Keratinocyte (primary cell): ENCODE results near the gene PLEKHJ1. TPM values are rescaled to one million over a fixed set of nuclear protein-coding genes. Genes with fewer than 3 reads are reported as not detected.
A peak's percentile ranks its signal among the peaks of the same experiment; 100 is the strongest.

Experiments
- DNase-seq: peaks from one replicate; pipeline ENCODE4 v3.0.0-alpha.2; 2011; ENCODE audit warnings: low read depth, missing footprints, low spot score
- FAIRE-seq: peaks from 2 replicates; lab custom pipeline; 2011; peaks lifted over from hg19 to GRCh38; lab: Jason Lieb, UNC
- H2AFZ ChIP-seq: 2 replicates; pipeline ENCODE4 v1.6.0; 2012; ENCODE audit warnings: low read length, control low read depth, inconsistent platforms; ENCODE audit not compliant: control insufficient read depth
- H3K27ac ChIP-seq: 2 replicates; pipeline ENCODE4 v1.5.1; 2011; ENCODE audit warnings: low read length; ENCODE audit not compliant: control insufficient read depth, insufficient read depth
- H3K27me3 ChIP-seq: 3 replicates; pipeline ENCODE4 v1.6.0; 2011; ENCODE audit warnings: low read length; ENCODE audit not compliant: control insufficient read depth, insufficient read depth; ENCODE audit errors: extremely low read depth
- H3K36me3 ChIP-seq, 2 experiments: 2 replicates in 1 of 2; 3 replicates in 1 of 2; pipeline ENCODE4 v1.5.1; 2011; ENCODE audit warnings: low read length in 2 of 2, mild to moderate bottlenecking in 1 of 2; ENCODE audit not compliant: control insufficient read depth in 2 of 2, insufficient read depth in 2 of 2; ENCODE audit errors: extremely low read depth in 1 of 2
- H3K4me1 ChIP-seq: 3 replicates; pipeline ENCODE4 v1.5.1; 2011; ENCODE audit warnings: low read length; ENCODE audit not compliant: control insufficient read depth, insufficient read depth; ENCODE audit errors: extremely low read depth
- H3K4me2 ChIP-seq: 3 replicates; pipeline ENCODE4 v1.6.0; 2011; ENCODE audit warnings: low read depth, low read length; ENCODE audit not compliant: control insufficient read depth, insufficient read depth; ENCODE audit errors: extremely low read depth
- H3K4me3 ChIP-seq, 3 experiments: fragments of 200-600 bp in 1 of 3; sonication (generic) in 1 of 3; 2 replicates in 2 of 3; 3 replicates in 1 of 3; pipeline ENCODE4 v1.5.1; 2011 to 2016; ENCODE audit warnings: low read length in 3 of 3, mild to moderate bottlenecking in 3 of 3, control low read depth in 2 of 3, inconsistent platforms in 1 of 3, low read depth in 1 of 3, mixed read lengths in 1 of 3, mixed run types in 1 of 3, moderate library complexity in 1 of 3; ENCODE audit not compliant: control insufficient read depth in 2 of 3, insufficient read depth in 2 of 3; ENCODE audit errors: extremely low read depth in 1 of 3
- H3K79me2 ChIP-seq: 2 replicates; pipeline ENCODE4 v1.6.0; 2012; ENCODE audit warnings: low read length; ENCODE audit not compliant: control insufficient read depth, insufficient read depth
- H3K9ac ChIP-seq: 3 replicates; pipeline ENCODE4 v1.6.0; 2011; ENCODE audit warnings: low read length; ENCODE audit not compliant: control insufficient read depth, insufficient read depth; ENCODE audit errors: extremely low read depth
- H3K9me1 ChIP-seq: 3 replicates; pipeline ENCODE4 v1.6.0; 2011; ENCODE audit warnings: low read length; ENCODE audit not compliant: control insufficient read depth, insufficient read depth; ENCODE audit errors: extremely low read depth
- H3K9me3 ChIP-seq: 2 replicates; pipeline ENCODE4 v1.5.1; 2012; ENCODE audit warnings: low read depth, low read length; ENCODE audit not compliant: control insufficient read depth
- H4K20me1 ChIP-seq: 3 replicates; pipeline ENCODE4 v1.6.0; 2011; ENCODE audit warnings: low read length; ENCODE audit not compliant: control insufficient read depth, insufficient read depth; ENCODE audit errors: extremely low read depth
- CTCF ChIP-seq, 3 experiments: IDR thresholded peaks in 1 of 3; conservative IDR thresholded peaks in 1 of 3; optimal IDR thresholded peaks in 1 of 3; 2 replicates in 2 of 3; 3 replicates in 1 of 3; pipeline versions ENCODE3 to v1.5.1; 2011; ENCODE audit warnings: low read length in 3 of 3, mild to moderate bottlenecking in 3 of 3, moderate library complexity in 2 of 3, control low read depth in 1 of 3, inconsistent platforms in 1 of 3; ENCODE audit not compliant: insufficient read depth in 2 of 3; ENCODE audit errors: extremely low read depth in 1 of 3
- EZH2 ChIP-seq: IDR thresholded peaks from one replicate; pipeline ENCODE4 v1.6.1; 2012; ENCODE audit warnings: inconsistent platforms, mild to moderate bottlenecking, low read length, moderate library complexity
- dilution Hi-C: fragments of 300-500 bp; cut with MboI; formaldehyde crosslinking; loops from one replicate; pipeline ENCODE4 v1.7.0; 2020; ENCODE audit warnings: low sequenced_read_pairs; ENCODE audit not compliant: extremely low pct_ligation_motif_present
- polyA plus RNA-seq, 5 experiments: library from polyadenylated mRNA; depleted of rRNA in 3 of 5; stranded (reverse) in 3 of 5; stranded (forward) in 1 of 5; unstranded in 1 of 5; fragments of >200 nt; gene quantifications; 1 replicate in 1 of 5; 2 replicates in 3 of 5; 3 replicates in 1 of 5; pipeline versions ENCODE4 v1.2.1 to v1.2.3, GENCODE V29; 2011 to 2012; ENCODE audit warnings: missing spikeins in 2 of 5, low read depth in 1 of 5, low replicate concordance in 1 of 5

PLEKHJ1 gene
- polyA plus RNA-seq, 1 donor (not counting 4 experiments of a cell fraction or from before 2014, with no cell fraction given) = 36.8 TPM

GRCh38 chr19:2254064-2254872, 18.1 kb upstream of the PLEKHJ1 start:
- no peaks in the 10 kb centered on the region for H3K79me2 ChIP-seq
- DNase-seq = no peak
- H3K9ac ChIP-seq = no peak overlapping the region
- TF ChIP-seq EZH2 (no peak), CTCF (optimal IDR thresholded peaks at IDR 0.05 in 1 of 3, IDR thresholded peaks at IDR 0.05 in 1 of 3, conservative IDR thresholded peaks at IDR 0.05 in 1 of 3; ENCODE audit: extremely low read depth in 1 of 3, insufficient read depth in 2 of 3, low read length in 3 of 3) (no peak)
- peaks cover 3% of the 10 kb centered on the region for H4K20me1 ChIP-seq
- H3K4me3 ChIP-seq = no peak overlapping the region
- no peak for FAIRE-seq
- H3K27me3 ChIP-seq = peaks cover 49% of the 10 kb centered on the region
- dilution Hi-C loops = no loop called here
- H3K9me3 ChIP-seq = no peaks in the 10 kb centered on the region
- no peaks in the 10 kb centered on the region for H3K36me3 ChIP-seq
- no peak overlapping the region for H3K4me2 ChIP-seq
- no peaks in the 10 kb centered on the region for H3K9me1 ChIP-seq
- no peaks in the 10 kb centered on the region for H3K4me1 ChIP-seq
- H2AFZ ChIP-seq = no peak overlapping the region
- no peak overlapping the region for H3K27ac ChIP-seq

- Histone ChIP-seq H4K20me1 (peaks cover 7% of the 10 kb centered on the region), H2AFZ (no peak overlapping the region), H3K9me3 (no peaks in the 10 kb centered on the region), H3K4me2 (no peak overlapping the region), H3K9me1 (no peaks in the 10 kb centered on the region), H3K79me2 (no peaks in the 10 kb centered on the region), H3K9ac (no peak overlapping the region), H3K27me3 (peaks cover 49% of the 10 kb centered on the region), H3K36me3 (no peaks in the 10 kb centered on the region), H3K4me3 (no peak overlapping the region), H3K27ac (no peak overlapping the region), H3K4me1 (no peaks in the 10 kb centered on the region)
- dilution Hi-C loops = no loop called here
- DNase-seq (no peak), FAIRE-seq (no peak)
- TF ChIP-seq CTCF (optimal IDR thresholded peaks at IDR 0.05 in 1 of 3, IDR thresholded peaks at IDR 0.05 in 1 of 3, conservative IDR thresholded peaks at IDR 0.05 in 1 of 3; ENCODE audit: extremely low read depth in 1 of 3, insufficient read depth in 2 of 3, low read length in 3 of 3) = peak in 1 of 3 experiments; percentile 19
- peak; percentile 49 for TF ChIP-seq EZH2
Measured at GRCh38 chr19:2253106-2254063, 17.3 kb upstream of the PLEKHJ1 start.
